ENCODE data around the gene PRKAG2.

DNA sequence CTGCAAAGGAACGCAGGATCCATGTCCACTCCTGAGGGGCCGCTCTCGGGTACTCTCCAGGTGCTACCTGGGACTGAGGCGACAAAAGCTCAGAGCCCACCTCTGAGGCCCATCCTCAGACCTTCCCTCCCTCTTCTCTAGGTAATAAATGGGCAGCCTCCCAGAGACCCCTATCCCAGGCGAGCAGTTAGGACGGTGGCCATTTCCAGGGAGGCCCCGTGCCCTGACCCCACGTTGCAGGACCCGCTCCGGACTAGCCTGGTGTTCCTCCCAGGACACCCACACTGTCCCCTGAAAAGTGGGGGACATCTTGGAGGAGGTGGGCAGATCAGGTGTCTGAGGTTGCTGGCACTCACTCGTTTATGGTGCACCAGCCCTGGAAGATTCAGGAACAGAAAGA, 44.3 kb downstream of the PRKAG2 start:
- TF ChIP-seq TAF1 (IDR thresholded peaks at IDR 0.05; ENCODE audit: low read depth) (no peak), EP300 (IDR thresholded peaks at IDR 0.05; ENCODE audit: borderline replicate concordance) (no peak), FOXM1 (IDR thresholded peaks at IDR 0.05; ENCODE audit: borderline replicate concordance, low read depth) (no peak)
